GM10266 (cell line): Measurements from ENCODE around the gene ABHD11.
A peak's percentile ranks its signal among the peaks of the same experiment; 100 is the strongest.

ENCODE experiments used
- DNase-seq: peaks from one replicate; pipeline ENCODE4 v3.0.0; 2012; ENCODE audit errors: extremely low spot score
- CTCF ChIP-seq: IDR thresholded peaks from 2 replicates; pipeline ENCODE4 v1.5.1; 2012; ENCODE audit warnings: mild to moderate bottlenecking, low read depth; ENCODE audit not compliant: control insufficient read depth, insufficient read depth; ENCODE audit errors: missing control alignments

ABHD11 gene

DNA sequence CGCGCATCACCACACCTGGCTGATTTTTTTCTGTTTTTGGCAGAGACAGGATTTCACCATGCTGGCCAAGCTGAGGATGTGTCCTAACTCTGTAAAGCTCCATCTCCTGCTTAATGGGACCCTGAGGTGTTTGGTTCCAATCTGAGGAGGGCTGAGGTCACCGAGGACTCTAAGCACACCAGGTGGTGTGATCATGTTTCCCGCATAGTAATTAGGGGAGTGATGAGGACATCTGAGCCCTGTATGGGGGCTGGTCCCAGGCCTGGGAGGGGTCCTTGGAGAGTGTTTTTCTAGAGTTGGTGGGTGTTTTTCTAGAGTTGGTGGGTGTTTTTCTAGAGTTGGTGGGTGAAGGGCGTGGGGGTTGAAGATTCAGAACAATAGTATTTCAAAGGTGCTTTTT lies 3.0 kb upstream of the ABHD11 start:
- TF ChIP-seq CTCF: no peak
- no peak for DNase-seq

GRCh38 chr7:73740771-73741170 lies 2.2 kb upstream of the ABHD11 start:
- DNase-seq: no peak
- no peak for TF ChIP-seq CTCF

DNA sequence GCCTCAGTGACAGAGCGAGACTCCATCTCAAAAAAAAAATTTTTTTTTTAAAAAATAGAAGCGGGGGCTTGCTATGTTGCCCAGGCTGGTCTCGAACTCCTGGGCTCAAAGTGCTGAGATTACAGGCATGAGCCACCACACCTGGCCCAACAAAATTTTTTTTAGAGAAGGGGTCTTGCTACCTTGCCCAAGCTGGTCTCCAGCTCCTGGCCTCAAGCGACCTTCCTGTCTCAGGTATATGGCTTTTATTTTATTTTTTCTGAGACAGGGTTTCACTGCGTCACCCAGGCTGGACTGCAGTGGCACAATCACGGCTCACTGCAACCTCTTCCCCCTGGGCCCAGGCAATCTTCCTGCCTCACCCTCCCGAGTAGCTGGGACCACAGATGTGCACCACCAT lies 1.6 kb upstream of the ABHD11 start:
- no peak for DNase-seq
- TF ChIP-seq CTCF: no peak

DNA sequence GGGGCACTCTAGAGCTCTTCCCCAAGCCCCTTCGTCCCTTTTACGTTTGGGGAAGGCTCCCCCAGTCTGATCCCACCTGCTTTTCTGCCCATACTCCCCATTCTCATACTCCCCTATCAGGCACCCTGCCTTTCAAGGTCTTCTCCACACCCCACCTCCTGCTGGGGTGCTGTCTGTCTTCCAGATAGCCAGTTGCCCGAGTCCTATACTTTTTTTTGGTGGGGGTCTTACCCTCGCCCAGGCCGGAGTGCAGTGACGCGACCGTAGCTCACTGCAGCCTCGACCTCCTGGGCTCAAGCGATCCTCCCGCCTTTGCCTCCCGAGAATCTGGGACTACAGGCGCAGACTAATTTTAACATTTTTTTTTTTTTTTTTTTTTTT lies 775 bp upstream of the ABHD11 start:
- TF ChIP-seq CTCF: no peak
- no peak for DNase-seq

DNA sequence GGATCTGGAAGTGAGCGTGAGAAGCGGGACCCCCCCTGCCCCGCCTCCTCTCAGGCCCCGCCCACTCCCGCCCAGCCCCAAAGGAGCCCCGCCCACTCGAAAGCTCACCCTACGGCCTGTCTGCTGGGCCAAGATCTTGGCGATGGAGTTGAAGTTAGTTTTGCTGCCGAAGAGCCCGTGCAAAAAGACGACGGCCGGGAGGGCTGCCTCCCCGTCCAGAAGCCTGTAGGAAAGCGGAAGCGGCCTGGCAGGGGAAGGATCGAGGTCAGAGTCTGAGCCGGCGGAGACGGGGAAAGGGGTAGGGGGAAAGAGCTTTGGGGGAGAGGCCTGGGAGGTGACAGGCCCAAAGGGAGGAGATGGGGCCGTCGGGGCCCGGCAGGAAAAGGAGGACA lies 386 bp downstream of the ABHD11 start:
- TF ChIP-seq CTCF: no peak
- DNase-seq: peak; percentile 83

GRCh38 chr7:73737491-73738219 lies 947 bp downstream of the ABHD11 start:
- TF ChIP-seq CTCF: no peak
- DNase-seq: no peak

DNA sequence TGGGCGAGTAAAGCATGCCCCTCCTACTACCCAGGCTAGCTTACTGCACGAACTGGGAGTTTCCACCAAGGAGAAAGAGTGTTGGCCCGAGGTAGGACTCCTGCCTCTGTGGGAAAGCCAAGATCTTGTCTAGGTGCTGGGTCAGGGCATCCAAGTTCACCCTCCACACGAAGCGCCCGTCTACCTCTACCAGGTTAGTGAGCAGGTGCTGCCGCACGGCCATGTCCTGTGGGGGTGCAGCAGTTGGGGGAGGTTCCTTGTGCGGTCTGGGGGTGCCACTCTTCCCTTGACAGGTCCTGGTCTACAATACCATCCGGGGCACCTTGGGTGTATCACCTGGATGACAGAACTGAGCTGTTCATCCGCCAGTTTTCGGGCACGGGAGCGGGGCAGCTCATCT lies 1.7 kb downstream of the ABHD11 start:
- no peak for TF ChIP-seq CTCF
- DNase-seq: no peak
